HG03280 (cell line): ENCODE data around the gene GAB2.

Source experiments
- ATAC-seq: cut with Tn5 transposase; IDR thresholded peaks from one replicate; pipeline ENCODE4 v1.9.1; 2021; ENCODE audit warnings: mild to moderate bottlenecking, moderate library complexity; ENCODE audit not compliant: unreplicated experiment

The GAB2 gene

GRCh38 chr11:78212586-78213371, 204.8 kb downstream of the GAB2 start:
- ATAC-seq: no peak

- no peak for ATAC-seq
These were observed 206.1 kb downstream of the GAB2 start for GRCh38 chr11:78211565-78211964.

GRCh38 chr11:78210000-78210608, 207.5 kb downstream of the GAB2 start:
- ATAC-seq: no peak

GRCh38 chr11:78209478-78209877, 208.1 kb downstream of the GAB2 start:
- ATAC-seq: no peak

- ATAC-seq: no peak
These were observed 209.1 kb downstream of the GAB2 start for GRCh38 chr11:78208257-78209165.

- no peak for ATAC-seq
These were observed 209.9 kb downstream of the GAB2 start for GRCh38 chr11:78207532-78208256.

- ATAC-seq: no peak
These were observed 211.9 kb downstream of the GAB2 start for GRCh38 chr11:78205691-78206090.

- no peak for ATAC-seq
These were observed 212.4 kb downstream of the GAB2 start for GRCh38 chr11:78205256-78205655.

- no peak for ATAC-seq
These were observed 214.4 kb downstream of the GAB2 start for GRCh38 chr11:78203184-78203583.

GRCh38 chr11:78202733-78203167, 214.9 kb downstream of the GAB2 start:
- ATAC-seq: no peak

GRCh38 chr11:78201096-78201818, 216.4 kb downstream of the GAB2 start:
- ATAC-seq: no peak

- no peak for ATAC-seq
These were observed 217.1 kb downstream of the GAB2 start for GRCh38 chr11:78200553-78200952.

- ATAC-seq: no peak
These were observed 217.6 kb downstream of the GAB2 start for GRCh38 chr11:78200061-78200460.

GRCh38 chr11:78199653-78200015, 218.0 kb downstream of the GAB2 start:
- ATAC-seq: no peak

GRCh38 chr11:78199015-78199652, 218.5 kb downstream of the GAB2 start:
- ATAC-seq: no peak

- no peak for ATAC-seq
These were observed 219.8 kb downstream of the GAB2 start for GRCh38 chr11:78197816-78198215.

- ATAC-seq: no peak
These were observed 220.9 kb downstream of the GAB2 start for GRCh38 chr11:78196661-78197091.

- ATAC-seq: no peak
These were observed 221.6 kb downstream of the GAB2 start for GRCh38 chr11:78195917-78196560.

- ATAC-seq: no peak
These were observed 223.1 kb downstream of the GAB2 start for GRCh38 chr11:78194490-78194889.
